Gastrocnemius medialis (tissue), 4 donors: ENCODE results near the gene CASZ1.

Experiments
- CTCF ChIP-seq, 5 experiments: fragments of 450-650 bp in 3 of 5; fragments of 200-600 bp in 2 of 5; sonication (generic) in 2 of 5; IDR thresholded peaks in 4 of 5; conservative IDR thresholded peaks in 1 of 5; 1 replicate in 4 of 5; 2 replicates in 1 of 5; pipeline ENCODE4 v1.5.1; 2016 to 2019; ENCODE audit warnings: antibody characterized with exemption in 5 of 5, mild to moderate bottlenecking in 3 of 5, moderate library complexity in 3 of 5
- POLR2A ChIP-seq, 2 donors: fragments of 450-650 bp; IDR thresholded peaks; one replicate each; pipeline ENCODE4 v1.6.1; 2017; ENCODE audit warnings: antibody characterized with exemption in 2 of 2, mild to moderate bottlenecking in 2 of 2, moderate library complexity in 2 of 2

DNA sequence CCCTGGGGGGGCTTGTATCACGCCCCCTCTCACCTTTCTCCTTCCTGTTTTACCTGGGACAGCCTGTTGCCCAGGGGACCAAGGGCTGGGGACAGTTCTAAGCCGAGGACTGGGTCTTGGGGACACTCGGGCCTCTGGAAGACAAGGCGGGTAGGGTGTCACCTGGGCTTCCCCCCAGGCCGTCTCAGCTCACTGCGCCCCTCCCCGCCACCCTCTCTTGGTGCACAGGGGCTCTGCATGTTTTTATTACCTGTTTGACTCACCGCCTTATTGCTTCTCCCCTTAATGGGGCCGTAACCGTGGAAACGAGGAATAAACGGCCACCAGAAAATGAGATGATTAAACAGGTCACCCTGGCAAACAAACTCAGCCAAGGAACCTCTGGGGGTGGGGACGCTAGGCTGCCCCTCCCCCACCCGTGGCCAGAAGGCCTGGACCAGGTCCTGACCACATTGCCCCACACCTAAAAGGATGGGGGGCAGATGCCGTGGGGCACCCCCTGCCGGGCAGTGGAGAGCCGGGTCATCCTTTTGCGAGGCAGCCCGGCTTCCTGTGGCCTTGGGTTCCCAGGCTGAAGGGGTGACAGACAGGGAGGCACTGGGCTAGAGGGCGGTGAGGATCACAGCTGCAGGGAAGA is 109.9 kb downstream of the CASZ1 start:
- TF ChIP-seq CTCF (IDR thresholded peaks at IDR 0.05 in 4 of 5, conservative IDR thresholded peaks at IDR 0.05 in 1 of 5) (no peak), POLR2A (IDR thresholded peaks at IDR 0.05) (no peak)
